ENCODE results near the gene ING3.
"Not testable (repeated sequence)": the region's sequence is repeated elsewhere in the genome, so short reads cannot be mapped to it uniquely, and the experiment has no call there.

The ING3 gene

GRCh38 chr7:121002048-121002756 is 51.6 kb downstream of the ING3 start:
- no peak for DNase-seq (ENCODE audit: low read depth in 2 of 3, low spot score in 2 of 3)

- DNase-seq (ENCODE audit: low read depth in 2 of 3, low spot score in 2 of 3): no peak
Measured at GRCh38 chr7:121002757-121003200, 52.2 kb downstream of the ING3 start.

DNA sequence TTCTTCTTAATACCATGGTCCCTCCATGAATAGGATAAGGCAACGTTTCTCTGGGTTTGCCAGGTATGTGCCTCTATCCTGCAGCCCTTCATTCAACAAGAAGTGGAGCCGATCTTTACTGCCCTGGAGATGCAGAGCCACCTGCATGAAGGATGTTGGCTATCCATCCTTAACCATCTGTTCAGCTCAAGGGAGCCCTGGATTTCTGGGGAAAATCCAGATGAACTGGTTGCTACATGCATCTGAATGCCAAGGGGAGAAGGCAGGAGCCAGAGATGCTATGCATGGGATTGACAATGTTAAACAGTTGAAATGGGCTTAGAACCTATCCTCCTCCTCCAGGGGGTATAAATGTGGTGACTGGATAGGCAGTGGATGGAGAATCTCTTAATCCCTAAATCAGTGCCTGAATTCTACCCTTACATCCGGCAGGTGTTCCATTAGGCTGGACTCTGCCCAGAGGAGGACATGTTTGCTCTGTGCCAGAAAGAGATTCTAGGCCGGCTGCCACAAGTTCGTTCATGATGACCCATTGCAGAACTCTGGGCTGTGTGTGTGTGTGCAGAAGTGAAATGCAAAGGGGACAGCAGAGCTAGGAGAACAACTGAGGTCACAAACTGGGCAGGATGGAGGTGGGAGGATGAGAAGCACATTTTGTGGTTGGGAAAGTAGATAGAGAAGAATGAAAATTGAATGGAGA is 53.6 kb downstream of the ING3 start:
- no peak for DNase-seq (ENCODE audit: low read depth in 2 of 3, low spot score in 2 of 3)

- not testable (repeated sequence) for DNase-seq (ENCODE audit: low read depth in 2 of 3, low spot score in 2 of 3)
Measured at GRCh38 chr7:121005058-121005457, 54.5 kb downstream of the ING3 start.

DNA sequence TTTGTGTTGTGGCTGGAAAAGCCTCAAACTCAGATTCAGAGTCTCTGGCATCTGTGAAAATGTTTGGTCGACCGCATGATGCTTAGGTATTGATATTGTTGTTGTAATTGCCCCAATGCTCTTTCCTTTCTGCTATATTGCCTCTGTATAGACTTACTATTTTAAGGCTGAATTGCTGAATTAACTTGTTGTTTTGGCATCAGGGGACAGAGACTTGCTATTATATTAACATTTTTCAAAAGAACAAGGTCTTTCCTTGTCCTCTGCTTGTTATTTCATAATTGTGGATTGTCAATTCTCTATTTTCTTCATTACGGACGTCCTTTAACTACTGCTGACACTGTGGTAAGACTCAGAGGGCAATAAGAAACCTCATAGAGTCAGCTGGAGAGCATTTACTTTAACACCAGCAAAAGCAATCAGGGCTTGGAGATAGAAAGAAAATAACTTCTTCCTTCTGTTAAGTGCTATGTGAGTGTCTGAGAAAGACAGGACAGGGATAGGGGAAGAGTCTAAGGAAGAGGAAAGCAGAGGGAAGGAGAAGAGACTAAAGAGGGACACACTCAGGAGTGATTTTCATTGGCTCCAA is 55.5 kb downstream of the ING3 start:
- no peak for DNase-seq (ENCODE audit: low read depth in 2 of 3, low spot score in 2 of 3)

GRCh38 chr7:121006711-121007315 is 56.2 kb downstream of the ING3 start:
- DNase-seq (ENCODE audit: low read depth in 2 of 3, low spot score in 2 of 3): no peak

DNA sequence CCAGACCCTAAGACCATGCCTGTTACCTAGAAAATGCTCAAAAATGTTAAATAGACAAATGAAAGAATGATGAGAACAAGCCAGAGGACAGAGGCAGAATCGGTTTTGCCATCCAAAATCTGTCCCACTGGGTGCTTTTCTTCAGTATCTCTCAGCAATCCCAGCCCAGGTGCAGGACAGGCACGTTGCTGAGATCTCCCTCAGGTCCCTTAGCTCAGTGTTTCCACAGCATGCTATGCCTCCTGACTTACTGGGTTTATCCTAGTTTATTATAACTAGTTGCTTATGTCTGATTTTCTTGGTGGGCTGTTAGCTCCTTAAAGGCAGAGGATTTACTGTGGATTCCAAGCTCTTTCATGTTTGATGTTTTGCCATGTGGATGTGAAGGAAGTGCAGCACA is 58.2 kb downstream of the ING3 start:
- DNase-seq (ENCODE audit: low read depth in 2 of 3, low spot score in 2 of 3): no peak

- DNase-seq (ENCODE audit: low read depth in 2 of 3, low spot score in 2 of 3): no peak
Measured at GRCh38 chr7:121011401-121011800, 60.8 kb downstream of the ING3 start.

GRCh38 chr7:121012170-121012874 is 61.7 kb downstream of the ING3 start:
- DNase-seq (ENCODE audit: low read depth in 2 of 3, low spot score in 2 of 3): no peak

DNA sequence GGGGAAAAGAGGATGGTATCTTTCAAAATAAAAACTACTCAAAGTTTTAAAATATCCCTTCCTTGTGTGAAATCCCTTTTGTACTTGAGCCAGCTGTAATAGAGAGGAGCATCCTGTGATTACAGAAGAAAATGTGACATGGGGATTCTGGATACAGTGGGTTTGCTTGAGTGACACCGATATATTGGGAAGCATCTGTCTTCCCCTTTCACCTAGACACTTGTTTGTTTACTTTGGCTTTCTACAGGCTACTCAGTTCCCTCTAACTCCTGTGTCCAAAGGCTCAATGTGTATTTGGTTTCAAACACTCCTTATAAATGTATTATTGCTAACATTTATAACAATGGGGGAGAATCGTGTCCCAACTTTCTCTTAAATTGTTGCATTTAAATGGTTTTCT is 62.3 kb downstream of the ING3 start:
- no peak for DNase-seq (ENCODE audit: low read depth in 2 of 3, low spot score in 2 of 3)

- DNase-seq (ENCODE audit: low read depth in 2 of 3, low spot score in 2 of 3): no peak
Measured at GRCh38 chr7:121015560-121015959, 65.0 kb downstream of the ING3 start.

DNA sequence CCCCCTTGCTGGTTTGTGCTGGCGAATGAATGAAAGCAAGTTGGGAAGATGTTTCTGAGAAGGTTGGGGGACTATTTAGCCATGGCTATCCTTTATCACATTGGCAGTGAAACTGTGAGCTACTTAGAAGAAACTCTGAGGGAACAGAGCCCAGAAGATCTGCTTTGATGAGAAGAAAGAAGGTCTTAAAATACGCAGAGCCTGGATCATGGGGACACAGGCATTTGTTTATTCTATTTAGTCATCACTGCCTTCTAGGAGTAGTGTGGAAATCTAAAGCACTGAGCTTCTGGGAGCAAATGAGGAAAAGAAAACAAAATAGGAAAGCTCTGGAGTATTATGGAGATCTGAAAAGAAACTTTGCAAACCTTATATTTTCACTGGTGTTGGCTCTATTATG is 66.4 kb downstream of the ING3 start:
- no peak for DNase-seq (ENCODE audit: low read depth in 2 of 3, low spot score in 2 of 3)

GRCh38 chr7:121017586-121017985 is 67.0 kb downstream of the ING3 start:
- no peak for DNase-seq (ENCODE audit: low read depth in 2 of 3, low spot score in 2 of 3)

DNA sequence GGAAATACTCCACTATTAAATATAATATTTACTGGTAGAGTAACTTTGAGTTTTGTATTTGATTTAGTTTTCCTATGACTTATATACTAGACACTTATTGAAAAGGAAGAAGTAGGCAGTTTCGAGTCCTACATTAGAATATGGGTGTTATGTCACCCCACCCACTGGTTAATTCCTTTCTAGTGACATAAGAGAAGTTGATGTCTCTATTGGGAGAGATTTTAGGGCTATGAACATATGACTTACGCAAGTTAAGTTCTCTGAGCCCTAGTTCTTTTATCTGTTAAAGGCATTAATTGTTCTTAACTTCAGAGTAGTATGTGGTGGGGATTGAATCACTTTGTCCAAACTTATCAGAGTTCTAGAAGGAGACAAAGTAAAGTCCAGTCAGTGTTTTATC is 68.4 kb downstream of the ING3 start:
- no peak for DNase-seq (ENCODE audit: low read depth in 2 of 3, low spot score in 2 of 3)

DNA sequence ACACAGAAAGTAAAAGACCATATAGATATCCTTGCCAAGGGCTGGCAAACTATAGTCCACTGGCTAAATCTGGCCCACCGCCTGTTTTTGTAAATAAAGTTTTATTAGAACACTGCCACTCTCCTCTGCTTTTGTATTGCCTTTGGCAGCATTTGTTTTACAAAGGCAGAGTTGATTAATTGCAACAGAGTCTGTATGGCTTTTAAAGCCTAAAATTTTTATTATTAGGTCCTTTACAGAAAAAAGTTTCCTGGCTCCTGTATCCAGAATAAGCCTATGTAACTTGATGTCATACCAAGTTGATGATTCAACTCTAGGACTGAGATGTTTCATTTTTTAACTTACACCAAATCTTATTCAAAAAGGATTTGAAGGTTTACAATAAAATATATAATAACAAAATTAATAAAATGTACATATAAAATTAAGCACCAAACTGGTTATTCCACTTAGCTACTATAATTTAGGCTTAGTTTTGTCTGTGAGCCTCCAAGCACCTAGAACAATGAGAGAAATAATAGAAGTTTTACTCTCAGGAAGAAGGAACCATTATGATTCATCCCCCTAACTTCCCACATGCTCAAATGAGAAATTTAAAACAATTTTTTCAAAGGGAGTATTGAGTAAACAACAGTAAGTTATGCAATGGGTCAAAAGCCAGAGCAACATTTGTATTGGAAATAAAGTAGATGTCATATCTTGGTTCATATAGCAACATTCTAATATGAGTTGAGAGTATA is 69.8 kb downstream of the ING3 start:
- no peak for DNase-seq (ENCODE audit: low read depth in 2 of 3, low spot score in 2 of 3)

DNA sequence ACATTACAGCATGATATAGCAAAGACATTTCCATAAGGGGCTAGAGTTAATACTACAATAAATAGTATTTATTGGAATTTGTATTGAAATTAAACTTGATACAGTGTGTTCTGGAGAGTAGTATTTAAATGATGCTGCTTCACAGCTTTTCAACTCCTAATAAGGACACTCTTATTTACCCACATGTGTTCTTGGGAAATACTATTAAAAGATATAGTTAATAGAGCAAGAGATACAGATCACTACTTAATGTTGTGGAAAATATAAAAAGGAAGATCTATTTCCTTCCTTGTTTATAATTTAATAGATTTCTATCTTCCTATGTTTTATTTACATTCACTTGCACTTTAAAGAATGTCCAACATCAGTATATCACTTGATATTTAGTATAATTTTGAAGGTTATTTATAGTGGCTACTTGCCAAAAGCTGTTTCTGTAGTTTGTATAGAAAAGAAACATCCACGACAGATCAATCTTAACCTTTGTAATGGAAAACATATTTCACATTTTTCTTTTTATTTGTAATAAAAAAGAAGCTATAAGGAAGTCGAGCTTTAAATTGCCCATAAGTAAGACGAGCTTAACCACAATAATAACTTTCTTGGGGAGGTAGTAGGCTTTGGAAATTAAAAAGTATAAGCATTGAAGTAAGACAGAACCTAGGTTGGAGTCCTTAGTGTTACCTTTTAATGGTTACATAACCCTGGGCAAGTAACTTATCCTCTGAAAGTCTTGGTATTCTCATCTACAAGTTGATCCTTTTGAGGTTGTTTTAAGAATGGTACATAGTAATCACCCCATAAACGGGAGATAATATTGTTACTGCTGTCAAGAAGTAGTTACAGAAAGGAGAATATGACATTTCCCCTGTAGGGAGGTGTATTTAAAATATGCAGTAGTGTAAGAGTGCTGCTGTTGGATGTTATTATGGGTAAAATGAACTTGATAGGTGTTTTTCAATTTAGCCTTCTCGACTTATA is 70.7 kb downstream of the ING3 start:
- DNase-seq (ENCODE audit: low read depth in 2 of 3, low spot score in 2 of 3): no peak

GRCh38 chr7:121023194-121023593 is 72.6 kb downstream of the ING3 start:
- no peak for DNase-seq (ENCODE audit: low read depth in 2 of 3, low spot score in 2 of 3)

GRCh38 chr7:121023683-121024511 is 73.3 kb downstream of the ING3 start:
- DNase-seq (ENCODE audit: low read depth in 2 of 3, low spot score in 2 of 3): no peak

DNA sequence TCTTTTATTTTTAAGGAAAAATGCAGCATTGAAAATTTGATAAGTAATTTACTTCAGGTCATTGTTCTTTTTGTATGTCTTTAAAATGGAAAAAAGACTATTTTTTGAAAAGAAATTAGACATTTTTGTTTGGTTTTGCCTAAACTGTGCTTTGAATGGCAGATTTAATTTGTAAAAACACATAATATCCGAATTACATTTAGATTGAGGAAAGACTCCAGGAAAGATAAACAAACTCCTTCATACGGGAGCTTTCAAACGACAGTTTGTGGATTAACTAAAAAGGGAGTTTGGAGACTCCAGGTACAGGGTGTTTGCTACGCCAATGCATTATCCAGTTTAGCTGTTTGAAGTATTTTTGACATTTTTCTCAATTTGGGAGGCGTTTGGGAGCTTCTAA is 74.0 kb downstream of the ING3 start:
- no peak for DNase-seq (ENCODE audit: low read depth in 2 of 3, low spot score in 2 of 3)
